NT2/D1 (cell line): Measurements from ENCODE around the gene DQX1.

Experiments
- SUZ12 ChIP-seq: IDR thresholded peaks from 2 replicates; pipeline ENCODE4 v1.6.1; 2011; ENCODE audit not compliant: insufficient read length, insufficient read depth; ENCODE audit errors: extremely low read depth
- YY1 ChIP-seq: IDR thresholded peaks from 2 replicates; pipeline ENCODE4 v1.6.1; 2011; ENCODE audit not compliant: insufficient read length, insufficient read depth
- ZNF274 ChIP-seq: IDR thresholded peaks from 2 replicates; pipeline ENCODE4 v1.6.1; 2011; ENCODE audit warnings: mild to moderate bottlenecking, low read depth, low read length

GRCh38 chr2:74489906-74490305, 36.1 kb downstream of the DQX1 start:
- TF ChIP-seq YY1 = no peak
- TF ChIP-seq ZNF274 = no peak
- no peak for TF ChIP-seq SUZ12
